HG03045 (cell line): Measurements from ENCODE around the gene STX4.

Experiments
- ATAC-seq: cut with Tn5 transposase; IDR thresholded peaks from one replicate; pipeline ENCODE4 v1.9.1; 2021; ENCODE audit warnings: mild to moderate bottlenecking, moderate library complexity; ENCODE audit not compliant: unreplicated experiment

The STX4 gene, protein sequence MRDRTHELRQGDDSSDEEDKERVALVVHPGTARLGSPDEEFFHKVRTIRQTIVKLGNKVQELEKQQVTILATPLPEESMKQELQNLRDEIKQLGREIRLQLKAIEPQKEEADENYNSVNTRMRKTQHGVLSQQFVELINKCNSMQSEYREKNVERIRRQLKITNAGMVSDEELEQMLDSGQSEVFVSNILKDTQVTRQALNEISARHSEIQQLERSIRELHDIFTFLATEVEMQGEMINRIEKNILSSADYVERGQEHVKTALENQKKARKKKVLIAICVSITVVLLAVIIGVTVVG

DNA sequence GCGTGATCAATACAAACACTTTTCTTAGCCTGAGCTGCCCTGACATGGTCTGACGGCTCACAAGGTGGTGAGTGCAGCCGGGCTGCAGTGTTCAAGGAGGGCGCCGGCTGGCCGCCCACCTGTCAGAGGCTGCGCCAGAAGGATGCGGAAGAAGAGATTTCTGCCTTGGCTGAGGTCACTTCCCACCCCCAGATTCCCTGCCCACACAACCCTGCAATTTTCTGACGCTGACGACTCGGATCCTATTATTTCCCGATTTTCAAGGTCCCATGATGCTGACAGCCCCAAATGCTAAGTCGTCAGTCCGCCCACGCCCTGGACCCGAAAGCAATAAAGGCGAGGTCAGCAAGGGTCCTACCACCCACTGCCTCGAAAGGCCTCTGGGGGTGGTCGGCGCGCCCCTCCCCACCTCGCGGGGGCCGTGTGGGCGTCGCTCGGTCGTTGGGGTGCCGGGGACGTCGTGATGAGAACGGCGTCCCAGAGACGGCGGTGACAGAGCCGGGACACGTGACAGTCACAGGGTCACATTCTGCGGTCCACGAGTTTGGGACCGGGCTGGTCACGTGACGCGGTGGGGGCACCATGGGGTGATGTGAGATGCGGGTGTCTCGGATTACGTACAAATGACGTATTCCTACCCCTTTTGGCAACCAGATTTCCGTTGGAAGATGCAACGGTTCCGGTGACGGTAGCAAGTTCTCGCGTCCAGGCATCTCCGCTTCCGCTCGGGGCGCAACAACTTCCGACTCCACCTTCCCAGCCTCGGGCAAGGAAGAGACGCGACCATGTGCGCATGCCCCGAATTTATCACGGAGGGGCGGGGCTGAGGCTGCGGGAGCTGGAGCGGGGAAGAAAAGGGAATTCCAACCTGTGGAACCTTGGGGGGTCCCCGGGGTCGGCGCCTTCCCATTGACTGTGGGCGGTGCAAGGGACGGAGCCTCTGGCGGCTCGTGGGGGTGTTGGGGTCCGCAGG is at the start of gene STX4:
Gene STX4, plus strand, starts transcription at position 823 of the 973 bp plus-strand sequence. CDS start 248 bp downstream, outside the sequence.
- peak; percentile 77 for ATAC-seq

DNA sequence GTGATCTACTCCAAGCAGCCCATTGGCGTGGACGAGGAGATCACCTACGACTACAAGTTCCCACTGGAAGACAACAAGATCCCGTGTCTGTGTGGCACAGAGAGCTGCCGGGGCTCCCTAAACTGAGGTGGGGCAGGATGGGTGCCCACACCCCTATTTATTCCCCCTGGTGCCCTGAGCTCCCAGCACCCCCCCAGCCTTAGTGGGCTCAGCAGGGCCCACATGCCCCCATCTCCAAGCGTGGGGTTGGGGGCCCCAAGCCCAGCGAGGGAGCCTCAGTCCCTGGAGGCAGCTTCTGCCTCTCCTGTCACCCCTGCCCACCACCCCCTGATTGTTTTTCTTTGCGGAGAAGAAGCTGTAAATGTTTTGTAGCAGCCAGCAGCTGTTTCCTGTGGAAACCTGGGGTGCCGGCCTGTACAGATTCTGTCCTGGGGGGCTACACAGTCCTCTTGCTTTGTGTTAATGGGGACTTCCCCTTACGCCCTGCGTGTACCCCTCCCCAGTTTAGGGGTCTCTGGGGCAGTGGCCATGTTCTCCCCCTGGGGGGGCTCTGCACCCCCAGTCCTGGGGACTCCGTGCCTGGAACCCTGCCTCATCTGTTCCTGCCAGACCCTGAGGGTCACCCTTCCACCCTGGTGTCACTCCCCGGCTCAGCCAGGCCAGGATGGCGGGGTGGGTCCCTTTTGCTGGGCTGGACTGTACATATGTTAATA is 49.3 kb upstream of the STX4 start:
- no peak for ATAC-seq

DNA sequence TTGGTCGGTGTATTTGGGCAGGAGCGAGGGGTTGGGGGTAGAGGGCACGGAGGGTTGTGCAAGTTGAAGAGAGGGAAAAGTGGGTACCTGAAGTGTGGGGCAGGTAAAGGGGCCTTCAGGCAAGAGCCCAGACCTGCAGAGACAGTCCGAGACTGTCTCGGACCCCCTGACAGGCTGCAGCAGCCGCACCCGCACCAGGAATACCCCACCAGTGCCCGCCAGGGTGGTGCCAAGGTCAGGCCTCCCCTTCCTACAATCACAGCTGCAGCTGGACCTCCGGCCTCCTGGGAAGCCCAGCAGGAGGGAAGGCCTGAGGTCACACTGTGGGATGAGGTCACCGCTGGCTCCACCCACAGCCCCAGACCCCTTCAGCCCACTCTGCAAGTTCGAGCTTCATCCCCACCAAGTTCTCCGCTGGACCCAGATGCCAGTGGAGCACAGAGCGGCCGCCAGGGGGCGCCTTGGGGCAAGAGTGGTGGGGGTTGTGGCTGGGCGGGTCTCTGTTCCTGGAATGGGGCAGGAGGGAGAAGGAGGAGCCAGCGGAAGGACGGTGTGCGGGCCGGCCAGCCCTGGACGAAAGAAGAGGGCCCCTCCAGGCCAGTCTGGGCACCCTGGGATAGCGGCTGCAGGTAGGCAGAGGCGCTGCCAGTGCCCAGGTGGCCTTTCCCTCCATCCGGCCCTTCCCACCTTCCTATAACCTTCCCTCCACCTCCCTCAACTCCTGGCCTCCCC is 48.5 kb upstream of the STX4 start, which contains the start of gene HSD3B7:
Gene HSD3B7, plus strand, starts transcription at position 539 of the 732 bp plus-strand sequence. CDS start 452 bp downstream, outside the sequence.
- ATAC-seq, result peak; percentile 52

DNA sequence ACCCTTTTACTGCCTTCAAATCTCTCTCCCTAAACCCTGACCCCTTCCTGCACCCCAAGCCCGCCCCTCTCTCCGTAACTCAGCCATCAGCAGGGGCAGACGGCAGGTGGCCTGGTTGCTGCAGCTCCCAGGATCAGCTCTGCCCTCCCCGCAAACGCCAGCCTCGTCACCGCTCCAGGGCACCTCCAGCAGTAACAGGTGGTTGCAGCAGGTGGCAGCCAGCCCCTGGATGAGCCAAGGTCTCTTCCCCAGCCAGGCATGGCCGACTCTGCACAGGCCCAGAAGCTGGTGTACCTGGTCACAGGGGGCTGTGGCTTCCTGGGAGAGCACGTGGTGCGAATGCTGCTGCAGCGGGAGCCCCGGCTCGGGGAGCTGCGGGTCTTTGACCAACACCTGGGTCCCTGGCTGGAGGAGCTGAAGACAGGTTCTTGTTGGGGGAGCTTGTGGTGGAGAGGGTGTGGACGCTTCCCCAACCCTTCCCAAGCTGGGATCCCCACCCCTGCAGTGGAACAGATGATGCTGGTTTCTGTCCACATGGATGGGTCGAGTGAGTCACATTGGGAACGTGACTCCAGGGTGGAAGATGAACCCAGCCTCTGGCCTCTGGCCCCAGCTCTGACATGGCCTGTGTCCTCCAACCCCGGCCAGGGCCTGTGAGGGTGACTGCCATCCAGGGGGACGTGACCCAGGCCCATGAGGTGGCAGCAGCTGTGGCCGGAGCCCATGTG is 47.8 kb upstream of the STX4 start:
- no peak for ATAC-seq

DNA sequence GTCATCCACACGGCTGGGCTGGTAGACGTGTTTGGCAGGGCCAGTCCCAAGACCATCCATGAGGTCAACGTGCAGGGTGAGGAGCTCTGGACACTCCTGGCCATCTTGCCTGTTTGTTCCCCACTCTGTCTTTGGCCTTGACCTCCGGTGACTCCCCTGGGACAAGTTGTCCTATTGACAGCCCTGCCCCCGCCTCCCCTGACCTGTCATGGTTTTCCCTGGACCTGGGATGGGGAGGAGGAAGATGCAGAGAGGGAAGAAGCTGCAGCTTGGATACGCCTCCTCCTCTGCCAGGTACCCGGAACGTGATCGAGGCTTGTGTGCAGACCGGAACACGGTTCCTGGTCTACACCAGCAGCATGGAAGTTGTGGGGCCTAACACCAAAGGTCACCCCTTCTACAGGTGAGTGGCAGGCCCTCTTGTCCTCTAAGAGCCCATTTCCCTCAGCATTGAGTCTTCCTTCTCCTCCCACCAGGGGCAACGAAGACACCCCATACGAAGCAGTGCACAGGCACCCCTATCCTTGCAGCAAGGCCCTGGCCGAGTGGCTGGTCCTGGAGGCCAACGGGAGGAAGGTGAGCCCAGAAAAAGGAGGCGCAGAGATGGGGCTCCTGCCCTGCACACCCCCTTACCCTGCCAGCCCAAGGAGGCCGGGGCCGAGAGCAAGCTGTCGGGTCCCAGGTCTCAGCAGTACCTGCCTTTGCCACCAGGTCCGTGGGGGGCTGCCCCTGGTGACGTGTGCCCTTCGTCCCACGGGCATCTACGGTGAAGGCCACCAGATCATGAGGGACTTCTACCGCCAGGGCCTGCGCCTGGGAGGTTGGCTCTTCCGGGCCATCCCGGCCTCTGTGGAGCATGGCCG is 47.0 kb upstream of the STX4 start:
- ATAC-seq, result no peak

DNA sequence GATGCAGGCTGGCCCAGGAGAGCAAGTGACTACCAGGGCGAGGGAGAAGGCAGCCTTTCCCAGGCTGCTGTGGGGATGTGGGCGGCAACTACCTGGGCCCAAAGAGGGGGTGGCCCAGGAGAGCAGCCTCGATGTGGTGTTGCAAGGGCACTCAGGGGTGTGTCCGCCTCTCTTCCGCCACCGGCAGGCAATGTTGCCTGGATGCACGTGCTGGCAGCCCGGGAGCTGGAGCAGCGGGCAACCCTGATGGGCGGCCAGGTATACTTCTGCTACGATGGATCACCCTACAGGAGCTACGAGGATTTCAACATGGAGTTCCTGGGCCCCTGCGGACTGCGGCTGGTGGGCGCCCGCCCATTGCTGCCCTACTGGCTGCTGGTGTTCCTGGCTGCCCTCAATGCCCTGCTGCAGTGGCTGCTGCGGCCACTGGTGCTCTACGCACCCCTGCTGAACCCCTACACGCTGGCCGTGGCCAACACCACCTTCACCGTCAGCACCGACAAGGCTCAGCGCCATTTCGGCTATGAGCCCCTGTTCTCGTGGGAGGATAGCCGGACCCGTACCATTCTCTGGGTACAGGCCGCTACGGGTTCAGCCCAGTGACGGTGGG is 45.7 kb upstream of the STX4 start:
- ATAC-seq, result no peak

DNA sequence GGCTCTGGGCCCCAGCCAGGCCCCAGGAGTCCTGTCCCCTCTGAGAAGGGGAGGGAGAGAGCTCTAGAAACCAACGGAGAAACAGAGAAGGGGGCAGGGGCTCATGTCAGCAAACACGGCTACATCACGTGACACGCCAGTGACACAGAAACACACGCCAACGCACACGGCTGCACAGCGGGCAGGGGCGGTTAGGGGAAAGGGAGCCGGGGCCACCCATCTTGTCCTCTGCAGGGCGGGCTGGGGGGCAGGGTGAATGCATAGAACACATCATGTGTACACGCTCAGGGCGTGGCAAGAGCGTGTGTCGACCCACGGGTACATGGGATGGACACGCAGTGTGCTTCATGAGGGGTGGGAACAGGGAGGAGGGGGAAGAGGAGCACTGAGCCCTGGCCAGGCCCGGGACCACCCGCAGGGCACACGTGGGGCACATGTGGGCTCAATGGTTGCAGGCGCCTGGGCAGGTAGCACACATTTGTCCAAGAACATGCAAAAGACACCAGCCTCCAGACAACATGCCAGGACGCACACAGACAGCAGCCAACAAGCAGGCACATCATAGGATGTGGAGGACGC is 43.8 kb upstream of the STX4 start:
- no peak for ATAC-seq

DNA sequence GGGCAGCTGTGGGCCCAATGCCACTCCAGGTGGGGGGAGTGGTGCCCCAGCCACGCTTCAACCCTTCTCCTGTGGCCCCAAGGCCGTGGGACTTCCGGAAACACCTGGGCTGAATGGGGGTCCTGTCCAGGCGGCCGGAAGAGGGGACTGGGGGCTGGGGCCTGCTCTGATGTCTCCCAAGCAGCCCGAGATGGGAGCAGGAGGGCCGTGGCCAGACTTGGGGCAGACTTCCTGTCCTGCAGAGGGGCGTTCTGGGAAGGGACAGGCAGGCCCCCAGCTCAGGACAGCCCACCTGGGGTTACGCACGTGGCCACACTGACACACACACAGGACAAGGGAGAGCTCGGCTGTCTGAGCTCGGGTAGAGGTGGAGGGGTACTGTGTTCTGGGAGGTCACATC is 43.3 kb upstream of the STX4 start:
- ATAC-seq, result no peak

DNA sequence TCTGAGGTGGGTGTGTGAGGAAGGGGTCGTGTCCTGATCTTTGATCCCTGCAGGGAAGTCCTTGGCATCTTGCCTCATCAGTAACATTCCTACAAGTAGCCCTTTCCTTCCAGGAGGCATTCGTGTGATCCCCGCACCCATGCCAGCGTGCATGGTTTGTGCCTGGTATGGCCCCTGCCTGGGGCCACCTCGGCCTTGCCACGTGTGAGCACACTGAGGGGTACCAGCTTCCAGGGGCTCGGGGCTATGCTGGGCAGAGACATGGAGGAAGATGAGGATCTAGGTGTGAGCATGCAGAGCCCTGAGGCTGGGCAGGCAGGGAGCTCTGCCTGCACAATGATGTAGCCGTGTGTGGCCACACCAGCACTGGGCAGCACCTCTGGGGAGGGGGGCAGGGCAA is 42.3 kb upstream of the STX4 start:
- no peak for ATAC-seq

DNA sequence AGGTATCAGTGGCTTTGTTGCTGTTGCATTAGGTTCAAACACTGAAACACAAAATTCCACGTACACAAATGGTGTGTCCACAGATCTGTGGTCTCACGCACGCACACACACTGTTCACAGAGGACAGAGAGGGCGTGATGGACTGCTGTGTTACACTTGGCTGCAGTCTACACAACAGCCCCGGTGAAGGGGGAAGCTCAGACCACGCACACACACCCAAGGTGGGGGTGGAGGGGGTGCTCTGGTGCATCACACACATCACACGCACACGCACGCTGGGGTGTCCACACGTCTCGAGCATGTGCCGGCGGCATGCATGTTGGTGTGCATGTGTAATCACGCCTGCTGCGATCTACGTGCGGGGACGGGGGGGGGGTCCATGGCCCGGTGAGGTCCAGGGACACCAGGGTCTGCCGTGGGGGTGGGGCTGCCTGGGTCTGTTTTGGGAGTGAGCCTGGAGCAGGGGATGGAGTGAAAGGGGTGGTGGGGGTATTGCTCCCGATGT is 41.0 kb upstream of the STX4 start:
- no peak for ATAC-seq

DNA sequence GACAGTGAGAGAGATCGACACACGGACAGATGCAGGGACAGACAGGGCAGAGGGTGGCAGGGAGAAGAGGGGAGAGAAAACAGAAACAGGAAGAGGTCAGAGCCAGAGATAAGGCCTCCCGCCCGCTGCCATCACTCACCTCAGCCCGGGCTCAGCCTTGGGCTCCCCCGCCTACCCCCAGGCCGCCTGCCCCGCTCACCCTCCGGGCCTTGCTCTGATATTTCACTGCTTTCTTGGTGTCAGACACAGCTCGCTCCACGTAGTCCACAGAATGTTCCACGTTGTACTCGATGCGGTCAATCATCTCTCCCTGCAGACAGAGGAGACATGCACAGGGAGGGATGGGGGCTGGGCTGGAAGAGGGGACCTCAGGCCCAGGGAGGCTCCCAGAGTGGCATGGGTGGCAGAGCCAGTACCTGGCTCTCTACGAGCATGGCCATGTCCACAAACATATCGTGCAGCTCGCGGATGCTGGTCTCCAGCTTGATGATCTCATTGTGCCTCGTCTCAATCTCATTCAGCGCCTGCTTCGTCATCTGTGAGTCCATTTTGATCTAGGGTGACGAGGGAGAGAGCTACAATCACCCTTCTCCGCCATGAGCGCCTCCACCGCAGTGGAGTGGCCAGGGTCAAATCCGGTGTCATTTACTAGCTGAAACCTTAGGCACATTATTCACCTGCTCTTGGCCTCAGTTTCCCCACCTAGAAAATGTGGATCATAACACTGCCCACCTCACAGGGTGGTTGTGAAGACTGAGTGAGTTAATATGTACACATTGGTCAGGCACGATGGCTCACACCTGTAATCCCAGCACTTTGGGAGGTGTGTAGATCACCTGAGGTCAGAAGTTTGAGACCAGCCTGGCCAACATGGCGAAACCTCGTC is 40.2 kb upstream of the STX4 start:
- ATAC-seq, result no peak

DNA sequence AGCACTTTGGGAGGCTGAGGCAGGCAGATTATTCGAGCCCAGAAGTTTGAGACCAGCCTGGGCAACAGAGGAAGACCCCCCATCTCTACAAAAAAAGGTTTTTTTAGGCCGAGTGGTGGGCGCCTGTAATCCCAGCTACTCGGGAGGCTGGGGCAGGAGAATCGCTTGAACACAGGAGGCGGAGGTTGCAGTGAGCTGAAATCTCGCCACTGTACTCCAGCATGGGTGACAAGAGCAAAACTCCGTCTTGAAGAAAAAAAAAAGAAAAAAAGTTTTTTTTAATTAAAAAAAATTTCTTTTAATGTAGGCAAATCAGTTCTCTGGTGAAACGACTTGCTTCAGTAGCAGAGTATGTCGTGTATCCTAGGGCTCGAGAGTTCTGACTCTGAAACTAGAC is 37.4 kb upstream of the STX4 start:
- no peak for ATAC-seq

DNA sequence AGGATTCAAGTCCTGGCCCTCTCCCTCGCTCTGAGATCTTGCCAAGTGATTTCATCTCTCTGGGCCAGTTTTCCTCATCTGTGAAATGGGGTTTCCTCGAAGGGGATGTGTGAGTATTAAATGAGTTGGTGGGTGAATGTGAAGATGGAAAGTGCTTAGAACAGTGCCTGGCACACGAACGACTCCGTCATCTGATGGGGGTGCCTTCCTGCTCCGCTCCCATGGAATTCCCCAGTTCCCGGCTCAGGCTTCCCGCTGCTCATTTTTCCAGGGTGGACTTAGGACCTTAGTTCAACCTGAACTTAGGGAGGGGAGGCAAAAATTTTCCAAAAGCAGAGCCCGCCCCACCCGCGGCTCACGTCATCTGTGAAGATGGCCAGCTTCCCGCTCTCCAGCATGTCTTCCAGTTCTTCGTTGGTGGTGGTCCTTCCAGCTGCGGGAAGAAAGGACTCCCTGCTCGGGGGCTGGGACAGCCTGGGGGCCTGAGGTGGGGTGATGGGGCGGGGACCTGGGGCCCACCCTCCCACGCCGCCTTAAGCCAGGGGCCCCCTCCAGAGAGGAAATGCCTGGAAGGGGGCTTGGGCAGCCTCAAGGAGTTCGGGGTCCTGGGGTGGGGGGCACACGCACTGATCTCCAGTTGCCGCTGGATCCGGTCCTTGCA is 36.9 kb upstream of the STX4 start:
- ATAC-seq, result no peak

DNA sequence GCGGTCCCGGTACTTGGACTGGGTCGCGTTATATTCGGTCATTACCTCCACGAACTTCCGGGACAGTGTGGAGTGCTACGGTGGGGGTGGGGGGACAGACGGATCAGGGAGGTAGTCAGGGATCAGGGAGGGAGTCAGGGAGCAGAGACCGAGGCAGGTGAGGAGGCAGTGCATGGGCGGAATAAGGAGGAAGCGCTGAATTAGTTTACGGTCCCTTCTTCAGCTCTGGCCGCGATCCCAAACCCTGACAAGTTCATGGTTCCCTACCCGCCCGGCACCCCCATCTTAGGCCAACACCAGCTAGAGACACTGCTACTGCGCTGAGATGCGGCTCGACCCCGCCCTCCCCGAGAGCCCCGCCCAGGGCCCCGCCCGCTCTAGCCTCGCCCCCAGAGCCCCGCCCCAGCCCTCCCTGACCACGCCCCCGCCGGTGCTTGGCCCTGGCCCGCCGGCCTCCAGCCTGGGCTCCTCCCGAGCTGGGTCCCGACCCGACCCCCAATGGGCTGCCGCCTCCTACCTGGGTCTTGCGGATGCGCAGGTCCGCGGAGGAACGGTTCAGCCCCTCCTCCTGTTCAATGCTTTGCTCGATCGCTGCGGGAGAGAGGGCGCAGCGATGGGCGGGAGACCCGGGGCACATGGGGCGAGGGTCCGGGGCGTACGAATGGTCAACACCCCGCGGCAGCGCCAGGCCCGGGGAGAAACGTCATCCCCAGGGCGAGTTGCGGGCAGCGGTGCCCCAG is 36.2 kb upstream of the STX4 start:
- peak; percentile 68 for ATAC-seq
